Measurements from ENCODE around the gene CYSLTR2.

GRCh38 chr13:48735571-48735970, 81.8 kb downstream of the CYSLTR2 start:
- TF ChIP-seq, protein P1, sequence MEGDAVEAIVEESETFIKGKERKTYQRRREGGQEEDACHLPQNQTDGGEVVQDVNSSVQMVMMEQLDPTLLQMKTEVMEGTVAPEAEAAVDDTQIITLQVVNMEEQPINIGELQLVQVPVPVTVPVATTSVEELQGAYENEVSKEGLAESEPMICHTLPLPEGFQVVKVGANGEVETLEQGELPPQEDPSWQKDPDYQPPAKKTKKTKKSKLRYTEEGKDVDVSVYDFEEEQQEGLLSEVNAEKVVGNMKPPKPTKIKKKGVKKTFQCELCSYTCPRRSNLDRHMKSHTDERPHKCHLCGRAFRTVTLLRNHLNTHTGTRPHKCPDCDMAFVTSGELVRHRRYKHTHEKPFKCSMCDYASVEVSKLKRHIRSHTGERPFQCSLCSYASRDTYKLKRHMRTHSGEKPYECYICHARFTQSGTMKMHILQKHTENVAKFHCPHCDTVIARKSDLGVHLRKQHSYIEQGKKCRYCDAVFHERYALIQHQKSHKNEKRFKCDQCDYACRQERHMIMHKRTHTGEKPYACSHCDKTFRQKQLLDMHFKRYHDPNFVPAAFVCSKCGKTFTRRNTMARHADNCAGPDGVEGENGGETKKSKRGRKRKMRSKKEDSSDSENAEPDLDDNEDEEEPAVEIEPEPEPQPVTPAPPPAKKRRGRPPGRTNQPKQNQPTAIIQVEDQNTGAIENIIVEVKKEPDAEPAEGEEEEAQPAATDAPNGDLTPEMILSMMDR (IDR thresholded peaks at IDR 0.05): no peak
- TF ChIP-seq POLR2A (IDR thresholded peaks at IDR 0.05): no peak
